OCI-LY1 (cell line): ENCODE results near the gene CLDN25.

ENCODE experiments used
- CTCF ChIP-seq: fragments of 200-600 bp; sonication (generic), shearing (Covaris generic); IDR thresholded peaks from 2 replicates; pipeline ENCODE4 v1.5.1; 2017; ENCODE audit warnings: mild to moderate bottlenecking, antibody characterized with exemption, low read length, moderate library complexity, mixed read lengths
- EZH2 ChIP-seq: fragments of 200-600 bp; sonication (generic), shearing (Covaris generic); IDR thresholded peaks from 2 replicates; pipeline ENCODE4 v1.8.0; 2017; ENCODE audit warnings: borderline replicate concordance, mixed run types, mild to moderate bottlenecking, antibody characterized with exemption, low read length, moderate library complexity, mixed read lengths

GRCh38 chr11:113814181-113814580 lies 34.6 kb downstream of the CLDN25 start:
- TF ChIP-seq CTCF (no peak), EZH2 (no peak)
